GM06990 (cell line): Measurements from ENCODE around the gene RUVBL2.

Experiments used
- DNase-seq: peaks from one replicate; pipeline ENCODE4 v3.0.0-alpha.2; 2011; ENCODE audit not compliant: insufficient read length; ENCODE audit errors: extremely low read depth
- H3K27me3 ChIP-seq: replicated peaks from 2 replicates; pipeline ENCODE4 v1.6.0; 2011; ENCODE audit warnings: low read length; ENCODE audit not compliant: control insufficient read depth, insufficient read depth
- H3K36me3 ChIP-seq: 2 replicates; pipeline ENCODE4 v1.5.1; 2011; ENCODE audit warnings: low read length; ENCODE audit not compliant: control insufficient read depth, insufficient read depth
- H3K4me3 ChIP-seq: replicated peaks from 2 replicates; pipeline ENCODE4 v1.5.1; 2011; ENCODE audit warnings: low read depth, mild to moderate bottlenecking, control low read depth, low read length
- CTCF ChIP-seq: IDR thresholded peaks from 2 replicates; pipeline ENCODE4 v1.5.1; 2011; ENCODE audit warnings: low read length, control low read depth, mild to moderate bottlenecking, inconsistent platforms; ENCODE audit not compliant: insufficient read depth, poor library complexity, severe bottlenecking

Gene RUVBL2

DNA sequence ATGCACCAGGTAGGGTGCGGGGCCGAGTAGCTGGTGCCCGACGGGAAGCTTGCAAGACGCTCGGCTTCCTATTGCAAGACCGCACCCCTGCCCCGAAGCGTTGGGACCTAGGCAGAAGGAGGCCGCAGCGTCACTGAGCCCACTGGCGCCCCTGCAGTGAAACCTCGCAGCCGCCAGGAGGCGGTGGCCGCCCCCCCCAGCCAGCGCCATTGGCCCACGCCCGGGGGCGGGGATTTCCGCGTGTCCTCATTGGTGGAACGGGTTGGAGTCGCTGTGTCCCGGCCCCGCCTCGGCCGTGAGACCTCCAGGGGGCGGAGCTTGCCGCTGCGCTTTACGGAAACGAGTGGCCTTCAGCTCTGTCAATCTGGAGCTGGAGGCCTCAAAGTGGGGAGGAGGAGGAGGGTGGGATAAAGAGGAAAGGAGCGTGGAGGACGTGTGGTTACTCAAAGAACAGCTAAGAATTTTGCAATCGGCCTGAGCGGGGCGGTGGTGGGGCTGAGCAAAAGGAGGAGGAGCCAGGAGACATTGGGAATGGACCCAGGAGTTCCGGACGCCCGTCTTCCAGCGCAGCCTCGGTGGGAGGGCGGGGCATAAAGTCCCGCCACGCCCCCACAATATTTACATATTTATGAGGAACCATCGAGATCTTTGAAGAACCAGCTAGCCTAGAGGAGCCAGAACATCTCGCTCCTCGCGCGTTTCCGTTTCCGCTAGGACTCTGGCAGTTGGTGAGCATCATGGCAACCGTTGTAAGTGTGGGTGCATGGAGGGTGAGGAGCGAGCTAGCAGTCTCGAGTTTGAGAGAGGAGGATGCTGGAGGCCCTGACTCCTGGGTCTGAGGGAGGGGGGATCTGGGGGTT is at the start of gene RUVBL2, which contains the start of gene GYS1:
Gene RUVBL2, plus strand, starts transcription at position 713 of the 860 bp plus-strand sequence. Its CDS starts 25 bp downstream, at position 738.
Gene GYS1, minus strand, starts transcription at position 135 of the 860 bp plus-strand sequence. CDS start 197 bp downstream, outside the sequence.
- Histone ChIP-seq H3K27me3 (no peaks in the 10 kb centered on the region), H3K4me3 (peak within 1 kb of the TSS; percentile 93), H3K36me3 (peaks cover 2% of the 10 kb centered on the region; the same call in 1 of the 2 replicates)
- peak; percentile 100 for DNase-seq
- TF ChIP-seq CTCF, result peak; percentile 98

DNA sequence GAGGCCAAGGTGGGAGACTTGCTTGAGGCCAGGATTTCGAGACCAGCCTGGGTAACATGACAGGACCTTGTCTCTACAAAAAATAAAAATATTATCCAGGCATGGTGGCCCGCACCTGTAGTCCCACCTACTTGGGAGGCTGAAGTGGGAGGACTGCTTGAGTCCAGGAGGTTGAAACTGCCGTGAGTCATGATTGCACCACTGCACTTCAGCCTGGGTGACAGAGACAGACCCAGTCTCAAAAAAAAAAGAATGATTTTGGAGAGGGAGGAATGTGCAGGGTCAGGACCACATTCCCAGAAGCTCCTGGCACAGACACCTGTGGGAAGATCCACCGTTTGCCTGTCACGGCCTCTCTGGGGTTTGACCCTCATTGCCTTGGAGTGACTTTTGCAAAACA is 48.3 kb upstream of the RUVBL2 start:
- Histone ChIP-seq H3K36me3 (no peaks in the 10 kb centered on the region), H3K27me3 (no peaks in the 10 kb centered on the region), H3K4me3 (no peak overlapping the region)
- no peak for TF ChIP-seq CTCF
- DNase-seq, result no peak

DNA sequence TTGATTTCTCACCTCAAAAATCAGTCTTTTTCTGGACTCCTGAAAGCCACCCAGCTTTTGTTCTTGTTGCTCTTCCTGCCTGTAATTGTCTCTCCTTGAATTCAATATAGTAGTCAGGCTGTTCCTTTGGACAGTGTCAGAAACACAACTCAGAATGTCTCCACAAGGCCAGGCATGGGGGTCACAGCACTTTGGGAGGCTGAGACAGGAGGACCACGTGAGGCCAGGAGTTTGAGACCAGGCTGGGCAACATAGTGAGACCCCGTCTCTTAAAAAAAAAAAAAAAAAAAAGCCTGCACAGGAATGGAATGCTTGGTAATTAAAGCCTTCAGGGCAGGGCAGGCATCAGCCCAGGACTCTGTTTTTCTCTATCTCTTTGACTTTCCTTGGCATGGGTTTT is 47.9 kb upstream of the RUVBL2 start:
- Histone ChIP-seq H3K27me3 (no peaks in the 10 kb centered on the region), H3K4me3 (no peak overlapping the region), H3K36me3 (no peaks in the 10 kb centered on the region)
- DNase-seq, result no peak
- no peak for TF ChIP-seq CTCF

GRCh38 chr19:48946463-48947257 is 47.0 kb upstream of the RUVBL2 start:
- TF ChIP-seq CTCF, result no peak
- Histone ChIP-seq H3K36me3 (no peaks in the 10 kb centered on the region), H3K27me3 (no peaks in the 10 kb centered on the region), H3K4me3 (no peak overlapping the region)
- DNase-seq, result no peak

GRCh38 chr19:48947258-48947542 is 46.5 kb upstream of the RUVBL2 start:
- TF ChIP-seq CTCF, result no peak
- no peak overlapping the region for H3K4me3 ChIP-seq
- H3K36me3 ChIP-seq, result no peaks in the 10 kb centered on the region
- H3K27me3 ChIP-seq, result no peaks in the 10 kb centered on the region
- DNase-seq, result no peak
